ENCODE measurements around the gene PXT1.
A peak's percentile ranks its signal among the peaks of the same experiment; 100 is the strongest.
"Not testable (repeated sequence)": the region's sequence is repeated elsewhere in the genome, so short reads cannot be mapped to it uniquely, and the experiment has no call there.

The PXT1 gene

DNA sequence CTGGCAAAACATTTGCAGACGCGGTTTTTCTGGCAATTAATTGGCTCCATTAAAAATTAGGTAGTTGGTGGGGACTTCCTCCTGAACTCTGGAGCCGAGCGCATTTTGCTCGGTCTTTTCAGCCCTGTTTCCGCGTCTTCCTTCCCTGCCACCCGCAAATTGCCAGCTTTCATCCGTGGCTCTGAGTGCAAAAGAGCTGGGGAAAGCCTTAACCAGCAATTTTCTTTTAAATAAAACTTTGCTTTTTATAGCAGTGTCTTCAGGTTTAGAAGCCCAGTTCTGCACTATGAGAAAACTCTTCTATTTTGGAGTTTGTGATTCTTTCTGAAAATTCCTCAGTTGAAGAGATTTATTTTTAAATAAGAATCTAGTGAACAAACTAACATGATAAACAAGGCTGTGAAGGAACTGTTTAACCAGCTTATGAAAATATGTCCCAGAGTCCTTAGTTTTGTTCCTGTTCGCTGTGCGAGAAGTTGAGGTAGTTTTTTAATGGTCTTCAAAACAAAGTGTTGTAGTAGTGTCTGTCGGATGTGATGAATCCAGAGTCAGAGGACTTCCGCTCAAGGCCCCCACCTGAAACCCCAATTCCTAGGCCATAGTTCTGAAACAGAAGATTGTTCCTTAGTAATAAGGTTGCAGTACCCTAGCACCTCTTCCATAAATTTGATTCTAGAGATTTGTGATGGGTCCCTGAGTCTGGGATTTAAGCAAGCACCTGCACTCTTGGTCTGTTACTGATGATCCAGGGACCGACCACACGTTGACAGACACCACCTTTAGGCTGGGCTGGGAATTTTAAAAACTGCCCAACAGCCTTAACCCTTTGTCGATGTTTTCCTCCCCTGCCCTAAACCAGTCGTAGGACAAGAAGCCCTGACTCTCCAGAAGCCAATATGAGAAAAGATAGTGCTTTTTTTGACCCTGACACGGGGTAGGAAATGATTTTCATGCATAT is 1.1 kb upstream of the PXT1 start:
- peak; percentile 20 for DNase-seq

DNA sequence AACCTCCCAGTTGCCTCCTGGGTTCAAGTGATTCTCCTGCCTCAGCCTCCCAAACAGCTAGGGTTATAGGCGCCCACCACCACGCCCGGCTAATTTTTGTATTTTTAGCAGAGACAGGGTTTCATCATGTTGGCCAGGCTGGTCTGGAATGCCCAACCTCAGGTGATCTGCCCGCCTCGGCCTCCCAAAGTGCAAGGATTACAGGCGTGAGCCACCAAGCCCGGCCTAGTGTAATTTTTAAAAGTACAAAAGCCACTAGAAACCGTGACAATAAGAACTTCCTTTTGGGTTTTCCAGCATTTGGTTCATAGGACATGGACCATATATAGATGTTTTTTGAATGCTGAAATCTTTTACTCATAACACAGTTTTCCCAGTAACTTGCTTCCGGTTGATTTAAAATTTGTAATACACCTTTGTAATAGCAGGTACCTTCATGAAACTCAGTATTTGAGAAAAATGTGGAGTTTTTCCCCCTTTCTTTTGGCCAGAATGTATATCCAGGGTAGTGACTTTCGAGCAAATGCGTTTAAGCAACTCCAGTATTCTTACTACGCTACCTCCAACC is 467 bp downstream of the PXT1 start:
- no peak for DNase-seq

DNA sequence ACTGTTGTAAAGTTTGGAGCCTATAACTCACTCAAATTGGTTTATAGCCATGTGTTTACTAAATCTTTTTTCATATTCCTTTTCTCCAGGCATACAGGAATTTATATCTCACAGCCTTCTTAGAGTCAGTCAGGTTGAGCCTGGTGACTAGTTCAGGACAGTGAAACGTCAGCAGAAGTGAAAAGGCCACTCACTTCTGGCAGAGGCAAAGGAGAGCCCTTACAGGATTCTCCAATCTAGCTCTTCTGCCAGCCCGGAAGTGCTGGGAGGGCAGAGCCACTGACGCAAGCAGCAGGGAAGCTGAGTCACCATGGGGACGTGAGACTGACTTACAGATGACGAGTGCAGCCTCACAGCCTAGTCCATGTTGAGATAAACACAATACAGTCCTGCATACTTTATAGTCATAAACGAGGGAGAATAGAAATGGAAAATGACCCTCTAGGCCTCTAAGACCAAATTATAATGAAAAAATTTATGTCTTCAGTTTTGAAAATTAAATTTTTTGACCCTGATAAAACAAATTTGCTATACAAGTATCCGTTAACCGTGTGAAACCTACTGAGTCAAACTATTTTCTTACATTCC is 1.3 kb downstream of the PXT1 start:
- peak; percentile 84 for DNase-seq

DNA sequence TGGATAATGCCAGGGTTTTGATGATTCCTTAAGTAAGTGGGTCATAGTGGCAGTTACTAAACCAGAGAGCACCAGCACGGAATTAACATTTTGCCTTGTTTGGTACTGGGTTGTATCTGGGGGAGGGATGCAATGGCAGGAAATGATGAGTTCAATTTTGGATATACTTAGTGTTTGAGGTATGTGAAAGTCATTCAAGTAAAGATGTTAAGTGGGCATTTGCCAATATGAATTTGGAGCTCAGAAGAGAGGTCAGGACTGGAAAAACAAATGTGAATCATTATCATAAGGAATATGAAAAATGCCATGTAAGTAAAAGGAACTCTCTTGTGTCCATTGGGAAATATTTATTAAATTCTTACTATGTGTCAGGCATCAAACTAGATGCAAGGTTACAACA is 6.2 kb downstream of the PXT1 start:
- DNase-seq = no peak

DNA sequence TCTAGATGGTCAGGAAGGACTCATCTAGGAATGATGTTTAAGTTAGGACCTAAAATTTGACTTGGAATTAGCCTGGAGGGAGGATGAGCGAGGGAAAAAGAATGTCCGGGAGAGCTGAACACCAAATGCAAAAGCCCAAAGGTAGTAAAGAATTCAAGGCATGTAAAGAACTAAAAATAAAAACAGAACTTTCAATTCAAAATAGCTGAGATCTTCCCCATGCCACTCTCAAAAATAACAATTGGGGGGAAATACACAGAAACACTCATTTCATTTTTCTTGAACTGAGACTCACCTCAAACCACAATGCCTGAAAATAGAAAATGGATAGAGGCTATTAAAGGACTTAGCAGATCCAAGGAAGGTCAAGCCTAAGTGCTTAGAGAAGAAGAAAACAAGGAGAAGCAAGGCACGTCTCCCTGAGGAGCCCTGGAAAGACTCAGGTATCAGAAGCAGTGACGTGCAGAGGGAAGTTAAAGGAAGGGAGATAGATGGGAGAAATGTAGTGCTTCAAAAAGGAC is 10.4 kb downstream of the PXT1 start:
- DNase-seq = no peak

DNA sequence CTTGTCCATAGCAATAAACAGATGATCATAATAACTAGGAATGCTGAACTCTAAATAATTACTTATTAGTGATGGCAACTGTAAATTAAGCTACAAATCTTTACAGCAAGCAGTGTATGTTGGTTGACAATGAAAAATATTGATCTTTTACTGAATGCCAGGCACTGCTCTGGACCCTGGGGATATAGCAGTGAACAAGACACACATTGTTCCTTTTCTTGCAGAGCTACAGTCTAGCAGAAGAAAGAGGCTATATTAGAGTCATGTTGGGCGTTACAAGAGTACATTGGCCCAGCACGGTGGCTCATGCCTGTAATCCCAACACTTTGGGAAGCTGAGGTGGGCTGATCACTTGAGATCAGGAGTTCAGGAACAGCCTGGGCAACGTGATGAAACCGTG is 11.5 kb downstream of the PXT1 start:
- DNase-seq = no peak

DNA sequence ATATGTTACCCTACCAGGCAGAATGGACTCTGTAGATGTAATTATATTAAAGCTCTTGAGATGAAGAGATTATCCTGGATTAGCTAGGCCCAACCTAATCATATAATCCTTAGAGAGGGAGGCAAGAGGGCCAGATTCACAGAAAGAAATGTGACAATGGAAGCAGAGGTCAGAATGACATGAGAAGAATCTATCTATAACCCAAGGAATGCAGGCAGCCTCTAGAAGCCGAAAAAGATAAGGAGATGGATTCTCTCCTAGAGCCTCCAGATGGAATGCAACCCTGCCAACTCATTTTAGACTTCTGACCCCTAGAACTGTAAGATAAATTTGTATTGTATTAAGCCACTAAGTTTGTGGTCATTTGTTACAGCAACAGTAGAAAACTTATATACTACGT is 12.3 kb downstream of the PXT1 start:
- no peak for DNase-seq

DNA sequence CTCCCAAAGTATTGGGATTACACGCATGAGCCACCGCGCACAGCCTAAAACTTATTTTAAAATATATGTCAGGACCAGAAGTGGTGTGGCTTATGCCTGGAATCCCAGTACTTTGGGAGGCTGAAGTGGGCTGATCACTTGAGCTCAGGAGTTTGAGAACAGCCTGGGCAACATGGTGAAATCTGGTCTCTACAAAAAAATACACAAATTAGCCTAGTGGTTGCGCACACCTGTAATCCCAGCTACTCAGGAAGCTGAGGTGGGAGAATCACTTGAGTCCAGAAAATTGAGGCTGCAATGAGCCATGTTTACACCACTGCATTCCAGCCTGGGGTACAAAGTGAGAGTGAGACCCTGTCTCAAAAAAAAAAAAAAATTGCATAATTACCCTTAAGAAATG is 13.7 kb downstream of the PXT1 start:
- DNase-seq = no peak

DNA sequence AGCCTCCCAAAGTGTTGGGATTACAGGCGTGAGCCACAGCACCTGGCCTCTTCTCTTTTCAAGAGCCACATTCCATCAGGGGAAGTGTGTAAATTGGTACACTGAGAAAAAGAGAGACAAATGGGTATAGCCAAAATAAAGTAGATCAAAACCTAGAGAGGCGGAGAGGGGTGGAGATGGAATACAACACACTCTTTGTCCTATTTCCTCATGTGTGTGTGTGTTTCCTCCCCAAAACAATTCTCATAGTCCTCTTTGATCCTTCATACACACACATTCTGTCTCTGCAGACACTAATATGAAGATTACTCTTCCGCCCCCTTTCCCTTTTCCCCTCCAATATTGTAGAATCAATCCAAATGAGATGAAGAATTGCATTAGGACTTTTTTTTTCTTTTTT is 16.0 kb downstream of the PXT1 start:
- no peak for DNase-seq

DNA sequence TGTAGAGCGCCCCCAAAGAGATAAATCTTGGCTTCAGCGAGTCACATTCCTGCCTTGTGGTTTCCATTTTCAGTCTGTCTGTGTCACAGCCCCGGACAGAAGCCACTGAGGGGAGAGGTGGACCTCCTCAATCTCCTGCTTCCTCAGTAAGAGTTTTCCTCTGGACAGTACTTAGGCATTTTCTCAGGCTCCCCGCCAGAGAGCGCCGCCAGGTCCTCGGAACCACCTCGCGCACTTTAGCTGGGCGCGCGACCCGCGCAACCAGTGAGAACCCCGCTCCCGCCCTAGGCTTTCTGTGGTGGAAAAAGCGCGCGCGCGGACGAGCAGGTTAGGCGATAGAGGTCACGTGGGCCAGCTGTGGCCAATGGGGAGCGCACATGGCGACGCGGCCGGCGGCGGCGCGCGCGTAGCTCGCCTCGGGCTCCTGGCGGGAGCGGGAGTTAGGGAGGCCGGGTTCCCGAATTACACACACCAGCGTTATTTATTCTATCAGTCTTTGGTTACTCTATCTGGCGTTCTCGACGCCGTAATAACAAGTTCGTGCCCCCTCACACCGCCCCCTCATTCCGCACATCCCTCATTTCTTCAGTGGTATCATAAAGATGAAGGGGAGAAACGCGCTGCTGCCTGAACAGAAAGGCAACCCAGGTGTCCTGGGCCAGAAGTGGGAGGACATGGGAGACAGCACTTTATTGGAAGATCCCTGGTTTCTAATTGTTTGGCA is 19.4 kb downstream of the PXT1 start:
- DNase-seq = peak; percentile 98

DNA sequence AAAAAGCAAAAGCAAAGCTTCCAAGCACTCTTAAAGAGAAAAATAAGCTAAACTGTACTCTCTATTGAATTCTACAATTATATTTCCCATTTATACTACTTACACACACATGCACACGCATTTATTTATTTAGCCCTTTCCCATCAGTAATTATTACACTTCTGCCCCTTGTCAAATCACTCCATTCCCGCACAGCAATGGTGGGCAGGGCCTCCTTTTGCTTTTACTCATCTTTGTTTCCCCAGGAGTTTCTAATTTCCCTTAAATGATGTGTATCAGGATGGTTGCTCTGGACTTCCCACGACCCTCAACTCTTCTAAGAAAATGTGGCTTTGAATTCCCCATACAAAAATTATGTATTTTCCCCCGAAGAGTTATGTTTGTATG is 19.9 kb downstream of the PXT1 start:
- DNase-seq = no peak

DNA sequence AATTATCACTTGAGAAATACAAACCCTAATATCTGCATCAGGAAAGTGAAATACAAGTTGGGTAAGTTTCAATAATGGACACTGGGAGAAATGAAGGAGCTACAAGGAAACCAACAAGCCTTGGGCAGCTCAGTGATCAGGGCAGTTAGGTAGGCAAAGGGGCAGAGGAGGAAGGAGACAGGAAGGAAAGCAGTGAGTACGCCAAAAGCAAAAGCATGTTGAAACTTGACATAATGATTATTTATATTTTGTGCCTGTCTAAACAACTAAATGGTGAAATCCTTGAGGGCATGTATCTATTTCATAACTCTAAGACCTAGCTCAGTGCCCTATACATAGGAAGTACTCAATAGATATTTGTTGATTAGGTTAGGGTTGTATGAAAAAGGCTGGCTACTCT is 23.3 kb downstream of the PXT1 start:
- DNase-seq = no peak

DNA sequence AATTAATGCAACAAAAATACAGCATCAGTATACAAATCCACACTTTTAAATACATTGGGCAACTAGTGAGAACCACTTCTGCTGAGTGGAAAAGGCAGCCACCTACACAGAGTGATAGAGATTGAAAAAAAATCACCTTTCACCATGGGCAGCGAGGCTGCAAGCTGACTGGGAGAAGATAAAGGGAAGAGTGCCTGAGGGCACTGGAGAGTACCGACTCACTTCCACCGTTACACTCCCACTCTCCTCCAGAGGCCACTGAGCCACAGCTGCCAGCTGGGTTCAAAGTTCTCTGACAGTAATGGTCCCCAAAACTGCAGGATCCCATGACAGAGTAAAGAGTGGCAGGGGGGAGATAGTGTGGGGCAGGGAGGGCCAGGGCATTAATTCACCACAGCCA is 24.1 kb downstream of the PXT1 start:
- DNase-seq = no peak

DNA sequence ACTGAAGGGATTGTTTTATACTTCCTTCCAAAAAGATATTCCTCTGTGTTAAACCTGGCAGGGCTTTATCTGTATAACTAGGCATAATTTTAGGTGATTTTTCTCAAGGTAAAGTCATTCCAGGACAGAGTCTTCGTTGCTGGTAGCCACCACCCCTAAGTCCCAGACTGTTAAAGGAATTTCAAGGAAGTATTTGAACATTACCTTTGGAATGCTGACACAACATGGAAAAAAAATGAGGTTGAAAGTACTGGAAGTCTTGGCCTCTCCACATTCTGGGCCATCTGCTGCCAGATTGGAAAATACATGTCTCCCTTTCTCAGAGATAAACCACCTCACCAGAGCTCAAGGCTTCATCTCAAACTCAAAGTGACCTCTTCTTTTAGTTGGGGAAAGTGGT is 28.2 kb downstream of the PXT1 start:
- DNase-seq = no peak

DNA sequence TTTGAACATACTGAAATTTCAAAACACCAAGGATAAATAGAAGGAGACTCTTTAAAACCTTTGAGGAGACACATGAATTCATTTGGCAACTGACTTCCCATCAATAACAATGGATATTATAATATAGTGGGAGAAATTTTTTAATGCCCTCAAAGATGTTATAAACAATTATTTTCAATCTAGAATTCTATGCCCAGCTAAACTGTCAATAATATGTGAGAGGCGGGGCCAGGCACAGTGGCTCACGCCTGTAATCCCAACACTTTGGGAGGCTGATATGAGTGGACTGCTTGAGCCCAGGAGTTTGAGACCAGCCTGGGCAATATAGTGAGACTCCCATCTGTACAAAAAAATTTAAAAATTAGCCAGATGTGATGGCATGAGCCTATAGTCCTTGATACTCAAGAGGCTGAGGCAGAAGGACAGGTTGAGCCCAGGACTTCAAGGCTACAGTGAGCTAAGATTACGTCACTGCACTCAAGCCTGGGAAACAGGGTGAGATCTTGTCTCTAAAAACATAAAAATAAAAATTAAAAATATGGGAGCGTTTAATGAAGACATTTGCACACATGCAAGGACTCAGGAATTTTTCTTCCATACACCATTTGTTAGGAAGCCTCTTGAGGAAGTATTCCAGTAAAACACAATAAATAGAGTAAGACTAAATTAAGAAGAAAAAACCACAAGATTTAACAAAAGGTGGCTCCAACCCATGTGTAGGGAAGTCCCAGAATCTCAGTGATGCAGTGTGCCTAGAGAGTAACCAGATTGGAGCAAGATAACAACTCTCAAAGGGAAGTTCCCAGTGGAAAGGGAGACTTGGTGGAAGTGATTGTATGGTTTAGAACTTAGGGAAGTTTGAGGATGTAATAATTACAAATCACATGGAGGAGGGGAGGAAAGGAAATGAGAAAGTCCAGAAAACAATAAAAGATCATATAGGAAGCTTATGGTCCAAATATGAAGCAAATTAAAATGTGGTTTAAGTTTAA is 28.9 kb downstream of the PXT1 start:
- DNase-seq = no peak

DNA sequence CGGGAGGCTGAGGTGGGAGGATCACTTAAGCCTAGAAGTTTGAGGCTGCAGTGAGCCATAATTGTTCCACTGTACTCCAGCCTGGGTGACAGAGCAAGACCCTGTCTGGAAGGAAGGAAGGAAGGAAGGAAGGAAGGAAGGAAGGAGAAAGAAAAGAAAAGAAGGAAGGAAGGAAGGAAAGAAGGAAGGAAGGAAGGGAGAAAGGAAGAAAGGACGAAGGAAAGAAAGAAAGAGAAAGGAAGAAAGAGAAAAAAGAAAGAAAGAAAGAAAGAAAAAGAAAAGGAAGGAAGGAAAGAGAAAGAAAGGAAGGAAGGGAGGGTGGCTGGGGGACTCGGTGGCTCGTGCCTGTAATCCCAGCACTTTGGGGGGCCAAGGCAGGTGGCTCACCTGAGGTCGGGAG is 32.9 kb downstream of the PXT1 start:
- not testable (repeated sequence) for DNase-seq

DNA sequence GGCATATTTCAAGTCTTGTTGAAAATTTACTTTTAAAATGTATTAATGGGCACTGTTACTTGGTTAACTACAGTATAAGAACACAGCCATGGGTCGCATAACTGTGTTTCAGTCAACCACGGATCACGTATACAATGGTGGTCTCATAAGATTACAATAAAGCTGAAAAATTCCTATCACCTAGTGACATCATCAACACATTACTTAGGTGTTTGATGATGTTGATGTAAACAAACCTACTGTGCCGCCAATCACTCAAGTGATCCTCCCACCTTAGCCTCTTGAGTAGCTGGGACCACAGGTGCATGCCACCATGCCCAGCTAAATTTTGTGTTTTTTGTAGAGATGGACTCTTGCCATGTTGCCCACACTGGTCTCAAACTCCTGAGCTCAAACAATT is 38.5 kb downstream of the PXT1 start:
- no peak for DNase-seq

DNA sequence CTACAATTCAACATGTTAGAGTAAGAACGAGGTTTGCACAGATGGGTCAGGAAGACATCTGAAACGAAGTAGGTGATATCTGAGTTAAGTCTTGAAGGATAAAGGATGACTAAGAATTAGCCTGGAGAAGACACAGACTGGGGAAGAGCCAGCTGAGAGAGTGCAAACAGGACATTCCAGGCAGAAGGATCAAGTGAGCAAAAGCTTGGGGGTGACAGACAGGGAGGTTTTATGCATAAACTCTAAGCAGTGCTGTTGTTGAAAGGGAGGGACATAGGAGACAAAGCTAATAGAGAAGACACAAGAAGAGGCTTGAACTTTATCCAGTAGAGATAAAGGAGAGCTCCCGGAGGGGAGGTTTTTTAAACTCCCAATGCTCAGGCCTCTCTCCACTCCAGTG is 40.2 kb downstream of the PXT1 start:
- no peak for DNase-seq

DNA sequence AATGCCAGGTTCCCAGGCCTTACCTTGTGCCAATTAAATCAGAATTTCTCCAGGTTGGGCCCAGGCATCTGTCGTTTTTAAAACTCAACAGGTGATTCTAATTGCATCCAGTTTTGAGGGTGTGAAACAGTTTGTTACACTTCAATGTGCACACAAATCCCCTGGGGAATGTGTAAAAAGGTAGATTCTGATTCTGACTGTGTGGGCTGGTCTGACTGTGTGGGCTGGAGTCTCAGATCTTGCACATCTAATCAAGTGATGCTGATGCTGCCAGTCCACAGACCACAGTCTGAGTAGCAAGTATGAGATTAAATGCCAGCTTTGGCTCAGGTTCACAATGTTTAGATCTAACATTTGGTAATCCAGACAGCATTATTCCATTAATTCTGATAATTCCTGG is 42.7 kb downstream of the PXT1 start:
- no peak for DNase-seq

DNA sequence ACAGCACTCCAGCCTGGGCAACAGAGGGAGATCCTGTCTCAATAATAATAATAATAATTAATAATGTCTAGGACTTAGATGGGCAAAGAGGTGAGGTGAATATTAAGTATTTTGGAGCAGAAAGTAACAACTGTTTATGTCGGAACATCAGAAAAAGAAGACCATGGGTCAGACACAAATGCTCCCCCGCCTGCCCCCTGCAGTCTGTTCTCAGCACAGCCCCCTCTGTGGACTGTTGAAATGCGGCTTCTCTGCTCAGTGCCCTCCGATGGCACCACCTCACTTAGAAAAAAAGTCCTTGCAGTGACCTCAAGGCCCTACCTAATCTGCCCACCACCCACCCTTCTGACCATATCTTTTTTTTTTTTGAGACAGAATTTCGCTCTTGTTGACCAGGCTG is 50.0 kb downstream of the PXT1 start:
- no peak for DNase-seq

DNA sequence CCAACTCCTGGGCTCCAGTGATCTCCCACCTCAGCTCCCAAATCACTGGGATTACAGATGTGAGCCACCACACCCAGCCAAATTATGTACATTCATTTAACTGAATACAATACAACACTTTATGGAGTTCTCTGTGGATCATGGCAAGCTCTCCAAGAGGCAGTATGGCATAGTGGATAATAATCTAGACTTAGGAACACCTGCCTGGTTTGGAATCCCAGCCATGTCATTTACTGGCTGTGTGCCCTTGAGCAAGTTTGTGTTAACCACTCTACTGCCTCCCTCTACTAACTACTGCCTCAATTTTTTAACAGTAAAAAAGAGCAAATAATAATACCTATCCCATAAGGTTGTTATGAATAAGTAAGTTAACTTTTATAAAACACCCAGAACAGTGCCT is 53.3 kb downstream of the PXT1 start:
- no peak for DNase-seq
